B cell (primary cell): ENCODE results near the gene LRRC2.

Source experiments
- EZH2 ChIP-seq: IDR thresholded peaks from 2 replicates; pipeline ENCODE4 v1.6.1; 2012; ENCODE audit warnings: borderline replicate concordance, low read depth, mild to moderate bottlenecking, moderate library complexity, low read length; ENCODE audit not compliant: insufficient read depth, poor library complexity, severe bottlenecking
- TF ChIP-seq, protein P1 (sequence below): fragments of 200-600 bp; IDR thresholded peaks from one replicate; pipeline ENCODE4 v1.8.0; 2022; ENCODE audit warnings: antibody characterized with exemption, mild to moderate bottlenecking

GRCh38 chr3:46471371-46471914, 94.7 kb downstream of the LRRC2 start:
- TF ChIP-seq, protein P1, sequence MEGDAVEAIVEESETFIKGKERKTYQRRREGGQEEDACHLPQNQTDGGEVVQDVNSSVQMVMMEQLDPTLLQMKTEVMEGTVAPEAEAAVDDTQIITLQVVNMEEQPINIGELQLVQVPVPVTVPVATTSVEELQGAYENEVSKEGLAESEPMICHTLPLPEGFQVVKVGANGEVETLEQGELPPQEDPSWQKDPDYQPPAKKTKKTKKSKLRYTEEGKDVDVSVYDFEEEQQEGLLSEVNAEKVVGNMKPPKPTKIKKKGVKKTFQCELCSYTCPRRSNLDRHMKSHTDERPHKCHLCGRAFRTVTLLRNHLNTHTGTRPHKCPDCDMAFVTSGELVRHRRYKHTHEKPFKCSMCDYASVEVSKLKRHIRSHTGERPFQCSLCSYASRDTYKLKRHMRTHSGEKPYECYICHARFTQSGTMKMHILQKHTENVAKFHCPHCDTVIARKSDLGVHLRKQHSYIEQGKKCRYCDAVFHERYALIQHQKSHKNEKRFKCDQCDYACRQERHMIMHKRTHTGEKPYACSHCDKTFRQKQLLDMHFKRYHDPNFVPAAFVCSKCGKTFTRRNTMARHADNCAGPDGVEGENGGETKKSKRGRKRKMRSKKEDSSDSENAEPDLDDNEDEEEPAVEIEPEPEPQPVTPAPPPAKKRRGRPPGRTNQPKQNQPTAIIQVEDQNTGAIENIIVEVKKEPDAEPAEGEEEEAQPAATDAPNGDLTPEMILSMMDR: no peak
- no peak for TF ChIP-seq EZH2
